GM12874 (cell line): ENCODE measurements around the gene KLK8.

Source experiments
- CTCF ChIP-seq: IDR thresholded peaks from 2 replicates; pipeline ENCODE4 v1.5.1; 2011; ENCODE audit warnings: low read depth, mild to moderate bottlenecking, control low read depth, low read length, moderate library complexity; ENCODE audit not compliant: insufficient read depth

KLK8 gene

GRCh38 chr19:51001515-51001914 lies at the start of gene KLK8:
Gene KLK8 (minus strand): TSS chr19:51001604. CDS start chr19:51001167, 437 bp downstream.
- no peak for TF ChIP-seq CTCF

- TF ChIP-seq CTCF, result no peak
Measured at GRCh38 chr19:51047031-51047335, 45.6 kb upstream of the KLK8 start.

GRCh38 chr19:51044327-51044726 lies 42.9 kb upstream of the KLK8 start:
- TF ChIP-seq CTCF, result no peak

- TF ChIP-seq CTCF, result no peak
Measured at GRCh38 chr19:51043497-51043896, 42.1 kb upstream of the KLK8 start.

- no peak for TF ChIP-seq CTCF
Measured at GRCh38 chr19:51040151-51040550, 38.7 kb upstream of the KLK8 start.

- TF ChIP-seq CTCF, result no peak
Measured at GRCh38 chr19:51036519-51036918, 35.1 kb upstream of the KLK8 start.

- TF ChIP-seq CTCF, result no peak
Measured at GRCh38 chr19:51034704-51035103, 33.3 kb upstream of the KLK8 start, which contains the start of gene KLK12. Gene KLK12 (minus strand): TSS chr19:51035002. CDS start chr19:51034621, 381 bp downstream.

GRCh38 chr19:51031880-51032225 lies 30.4 kb upstream of the KLK8 start:
- no peak for TF ChIP-seq CTCF
